ENCODE data around the gene SCYGR3.
A peak's percentile ranks its signal among the peaks of the same experiment; 100 is the strongest.

The SCYGR3 gene

DNA sequence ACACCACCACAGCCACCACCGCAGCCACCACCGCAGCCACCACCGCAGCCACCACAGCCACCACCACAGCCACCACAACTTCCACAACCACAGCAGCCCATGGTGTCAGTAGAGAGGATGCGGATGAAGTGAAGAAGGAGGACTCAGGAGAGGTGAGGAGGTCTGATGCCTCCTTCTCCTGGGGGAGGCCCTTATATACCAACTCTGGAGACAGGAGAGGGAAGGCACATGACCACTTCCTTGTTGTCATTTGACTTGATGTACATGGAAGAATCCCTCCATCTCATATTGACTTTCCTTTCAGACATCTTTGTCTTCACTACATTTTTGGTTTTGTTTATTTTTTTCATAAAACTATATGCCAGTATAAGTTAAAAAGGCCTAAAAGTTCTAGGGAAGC lies at the start of gene SCYGR3:
TSS of gene SCYGR3 (minus strand) at position 101 of the 400 bp plus-strand sequence. CDS start at position 101, 0 bp downstream.
- DNase-seq (no peak), ATAC-seq (no peak)

GRCh38 chr2:227661827-227662226 lies 47.2 kb upstream of the SCYGR3 start:
- DNase-seq: no peak
- ATAC-seq: no peak

- ATAC-seq: no peak
- no peak for DNase-seq
Measured at GRCh38 chr2:227661025-227661649, 46.5 kb upstream of the SCYGR3 start.

- DNase-seq (no peak), ATAC-seq (no peak)
Measured at GRCh38 chr2:227657199-227657845, 42.7 kb upstream of the SCYGR3 start.

- ATAC-seq (peak; percentile 72), DNase-seq (no peak)
Measured at GRCh38 chr2:227655454-227655853, 40.8 kb upstream of the SCYGR3 start.

GRCh38 chr2:227654426-227654825 lies 39.8 kb upstream of the SCYGR3 start:
- DNase-seq (no peak), ATAC-seq (no peak)

DNA sequence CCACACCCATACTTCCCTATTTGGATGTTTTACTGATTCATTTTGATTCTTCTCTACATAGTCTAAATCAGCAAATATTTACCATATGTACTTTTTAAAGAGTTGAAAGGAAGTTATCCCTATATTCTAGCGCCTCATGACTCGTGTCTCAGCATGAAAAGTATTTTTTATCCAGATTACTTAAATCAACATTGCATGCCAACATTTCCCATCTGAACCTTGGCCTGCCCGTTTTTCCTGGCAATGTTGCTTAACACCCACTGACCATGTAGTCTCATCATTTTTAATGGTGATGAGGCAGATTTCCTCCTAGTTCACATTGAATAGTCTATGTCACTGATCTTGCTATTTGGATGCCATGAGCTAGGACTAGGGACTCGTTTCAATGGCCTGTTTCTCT lies 38.8 kb upstream of the SCYGR3 start:
- DNase-seq (no peak), ATAC-seq (no peak)

DNA sequence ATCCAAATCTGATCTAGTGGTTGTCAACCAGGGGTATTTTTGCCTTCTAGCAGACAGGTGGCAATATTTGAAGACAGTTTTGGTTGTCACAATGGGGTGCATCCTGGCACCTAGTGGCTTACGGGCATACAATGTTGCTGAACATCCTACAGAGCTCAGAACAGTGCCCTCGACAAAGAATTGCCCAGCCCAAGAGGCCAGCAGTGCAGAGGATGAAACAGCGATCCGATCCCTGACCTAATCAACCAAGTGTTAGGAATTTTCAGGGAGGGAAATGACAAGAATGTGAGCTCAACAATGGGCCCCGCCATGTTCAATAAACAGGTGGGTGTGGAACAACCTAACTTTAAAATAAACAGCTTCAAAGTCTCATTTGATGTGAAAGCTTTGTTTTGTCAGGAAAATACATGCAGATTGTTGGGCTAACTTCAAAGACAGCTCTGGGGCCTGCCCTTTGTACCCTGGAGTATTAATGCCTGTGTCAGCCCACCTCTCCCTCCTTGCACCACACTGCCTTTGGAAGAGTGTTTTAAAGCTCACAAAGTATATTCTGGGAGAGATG lies 29.4 kb upstream of the SCYGR3 start:
- no peak for ATAC-seq
- no peak for DNase-seq

- ATAC-seq (no peak), DNase-seq (no peak)
Measured at GRCh38 chr2:227642656-227643055, 28.0 kb upstream of the SCYGR3 start.

GRCh38 chr2:227634201-227634600 lies 19.6 kb upstream of the SCYGR3 start:
- DNase-seq (no peak), ATAC-seq (no peak)

- no peak for DNase-seq
- ATAC-seq: no peak
Measured at GRCh38 chr2:227632827-227633226, 18.2 kb upstream of the SCYGR3 start.

DNA sequence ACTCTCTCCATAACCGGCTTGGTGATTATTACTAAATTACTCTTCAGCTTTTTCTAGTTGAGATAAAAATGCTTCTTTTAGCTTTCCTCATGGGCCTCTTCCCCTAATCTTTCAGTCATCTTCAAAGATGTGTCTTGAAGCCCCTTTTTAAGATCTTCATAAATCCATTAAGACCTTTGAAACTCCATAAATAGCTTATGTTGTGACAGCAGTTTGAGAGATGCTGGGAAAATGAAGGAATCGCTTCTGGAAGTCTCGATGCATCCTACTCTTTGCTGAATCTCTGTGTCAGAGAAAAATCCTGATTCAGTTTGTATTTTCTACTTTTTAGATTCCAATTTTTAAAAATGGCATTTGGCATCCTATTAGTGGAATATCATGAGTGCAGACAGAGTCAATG lies 15.7 kb upstream of the SCYGR3 start:
- ATAC-seq (no peak), DNase-seq (no peak)

- ATAC-seq (no peak), DNase-seq (no peak)
Measured at GRCh38 chr2:227629435-227629834, 14.8 kb upstream of the SCYGR3 start.

DNA sequence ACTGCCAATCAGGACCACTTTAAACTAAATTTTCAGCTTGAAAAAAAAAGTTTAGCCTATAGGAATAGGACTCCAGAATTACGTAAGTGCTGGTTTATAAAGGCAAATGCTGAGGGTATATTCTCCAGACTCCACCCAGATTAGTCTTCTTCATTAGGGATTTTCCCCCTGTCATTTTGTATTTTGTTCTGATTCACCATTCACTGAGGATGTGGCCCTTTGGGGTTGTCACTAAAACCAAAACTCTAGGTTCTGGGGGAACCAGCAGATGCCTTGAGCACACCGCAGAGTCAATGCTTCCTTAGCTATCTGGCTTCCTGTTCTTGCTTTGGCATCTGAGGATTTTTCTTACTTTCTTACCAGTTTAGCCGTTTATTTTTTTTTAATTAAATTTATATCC lies 13.1 kb upstream of the SCYGR3 start:
- DNase-seq: no peak
- peak; percentile 71 for ATAC-seq

DNA sequence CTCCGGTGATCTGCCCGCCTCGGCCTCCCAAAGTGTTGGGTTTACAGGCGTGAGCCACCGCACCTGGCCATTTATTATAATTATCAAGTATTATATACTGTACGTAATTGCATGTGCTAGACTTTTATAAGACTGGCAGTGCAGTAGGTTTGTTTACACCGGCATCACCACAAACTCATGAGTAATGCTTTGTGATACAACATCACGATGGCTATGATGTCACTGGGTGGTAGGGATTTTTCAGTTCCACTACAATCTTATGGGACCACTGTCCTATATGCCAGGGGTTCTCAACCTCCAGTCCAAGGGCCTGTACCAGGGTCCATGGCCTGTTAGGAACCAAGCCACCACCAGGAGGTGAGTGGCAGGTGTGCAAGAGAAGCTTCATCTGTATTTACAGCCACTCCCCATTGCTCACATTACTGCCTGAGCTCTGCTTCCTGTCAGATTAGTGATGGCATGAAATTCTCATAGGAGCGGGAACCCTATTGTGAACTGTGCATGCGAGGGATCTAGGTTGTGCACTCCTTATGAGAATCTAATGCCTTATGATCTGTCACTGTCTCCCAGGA lies 12.0 kb upstream of the SCYGR3 start:
- no peak for ATAC-seq
- DNase-seq: no peak

DNA sequence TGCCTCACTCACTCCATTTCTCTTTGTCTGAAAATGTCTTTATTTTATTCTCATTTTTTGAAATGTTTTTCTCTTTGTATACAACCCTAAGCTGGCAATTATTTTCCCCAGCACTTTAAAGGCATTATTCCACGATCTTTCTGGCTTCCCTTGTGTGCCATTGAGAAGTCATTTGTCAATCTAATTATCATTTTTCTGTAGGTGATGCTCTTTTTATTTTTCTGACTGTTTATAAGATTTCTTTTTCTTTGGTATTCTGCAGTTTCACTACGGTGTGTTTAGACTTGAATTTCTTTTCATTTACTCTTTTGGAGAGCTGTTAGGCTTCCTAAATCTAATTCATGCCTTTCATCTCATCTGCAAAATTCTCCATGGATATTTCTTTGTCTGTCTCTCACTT lies 10.8 kb upstream of the SCYGR3 start:
- DNase-seq (no peak), ATAC-seq (no peak)

- DNase-seq: no peak
- no peak for ATAC-seq
Measured at GRCh38 chr2:227623226-227623625, 8.6 kb upstream of the SCYGR3 start.

- ATAC-seq (no peak), DNase-seq (no peak)
Measured at GRCh38 chr2:227617316-227618230, 2.9 kb upstream of the SCYGR3 start, which contains the start of gene SCYGR4. Gene SCYGR4 (plus strand): TSS chr2:227617498. CDS start chr2:227617498, 0 bp downstream.

DNA sequence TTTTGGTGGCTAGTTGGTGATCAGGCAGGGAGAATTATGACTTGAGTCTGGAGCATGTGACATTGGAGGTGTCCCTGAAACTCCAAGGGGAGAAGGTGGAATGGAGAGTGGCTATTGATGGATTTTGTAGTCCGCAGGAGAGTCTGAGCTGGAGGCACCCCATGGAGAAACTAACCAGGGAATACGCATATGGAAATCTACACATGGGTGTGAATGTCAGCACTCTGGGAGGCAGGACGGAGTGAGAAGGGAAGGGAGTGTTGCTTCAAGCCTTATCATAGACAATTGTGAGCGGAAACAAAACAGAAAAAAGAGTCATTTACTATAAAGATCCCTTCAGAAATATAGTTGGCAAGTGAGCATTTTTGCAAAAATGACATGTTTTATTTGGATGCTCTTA lies 2.0 kb upstream of the SCYGR3 start:
- ATAC-seq: no peak
- DNase-seq: no peak

GRCh38 chr2:227615906-227616305 lies 1.3 kb upstream of the SCYGR3 start:
- ATAC-seq: no peak

GRCh38 chr2:227615181-227615580 lies 541 bp upstream of the SCYGR3 start:
- ATAC-seq (no peak), DNase-seq (no peak)

More at GRCh38 chr2:227615906-227616305, 1.3 kb upstream of the SCYGR3 start:
- DNase-seq: no peak

- no peak for DNase-seq
Measured at GRCh38 chr2:227614246-227614645, 394 bp downstream of the SCYGR3 start.

More at GRCh38 chr2:227614246-227614645, 394 bp downstream of the SCYGR3 start:
- no peak for ATAC-seq

Data from stimulated activated naive CD8-positive, alpha-beta T cell treated with anti-CD3 and anti-CD28 coated beads, Interleukin-15, Interleukin-2, amounts not matched to agents 100 U/mL and 50 U/mL, for 24 hours (primary cell).